IMR-90 (cell line): Measurements from ENCODE around the gene FMR1. TPM values are rescaled to one million over a fixed set of nuclear protein-coding genes. Genes with fewer than 3 reads are reported as not detected.
A peak's percentile ranks its signal among the peaks of the same experiment; 100 is the strongest.

ENCODE experiments used
- ATAC-seq: fragments of 200-7000 bp; cut with Tn5 transposase; 2 replicates; pipeline ENCODE4 v1.9.1; 2020; ENCODE audit warnings: low read depth, mild to moderate bottlenecking, moderate library complexity
- BruUV-seq: library from RNA; stranded (reverse); fragments of 400-500 nt; replicated peaks from 2 replicates; lab custom pipeline; 2021; lab: Mats Ljungman, UMichigan
- CTCF ChIA-PET: fragments of 300-600 bp; formaldehyde crosslinking; extraction: SDS; loops from one replicate; lab custom pipeline; 2021; ENCODE audit warnings: antibody characterized with exemption; lab: Yijun Ruan, JAX
- POLR2A ChIA-PET: fragments of 300-600 bp; sonication (Branson Sonifier 250); formaldehyde crosslinking; loops from one replicate; lab custom pipeline; 2022; ENCODE audit warnings: antibody characterized with exemption; ENCODE audit not compliant: unreplicated experiment; lab: Charles Lee
- DNase-seq: peaks from one replicate; pipeline ENCODE4 v3.0.0; 2013
- H2AFZ ChIP-seq: replicated peaks from 2 replicates; pipeline ENCODE3; 2013; ENCODE audit warnings: low read length, mild to moderate bottlenecking; ENCODE audit not compliant: poor library complexity
- H2AK5ac ChIP-seq: 2 replicates; pipeline ENCODE4 v1.6.1; 2013; ENCODE audit warnings: low read depth, low read length, inconsistent platforms
- H2AK9ac ChIP-seq: replicated peaks from 2 replicates; pipeline ENCODE3; 2013; ENCODE audit warnings: mild to moderate bottlenecking, low read depth, low read length, moderate library complexity; ENCODE audit not compliant: poor library complexity
- H2BK120ac ChIP-seq: 2 replicates; pipeline ENCODE4 v1.6.1; 2013; ENCODE audit warnings: low read depth, low read length, inconsistent platforms
- H2BK15ac ChIP-seq: 3 replicates; pipeline ENCODE4 v1.6.1; 2013; ENCODE audit warnings: low read depth, low read length, inconsistent platforms
- H2BK20ac ChIP-seq: 2 replicates; pipeline ENCODE4 v1.6.1; 2013; ENCODE audit warnings: low read depth, mild to moderate bottlenecking, inconsistent platforms, low read length, moderate library complexity
- H2BK5ac ChIP-seq: 2 replicates; pipeline ENCODE4 v1.6.1; 2013; ENCODE audit warnings: mild to moderate bottlenecking, low read depth, low read length, inconsistent platforms; ENCODE audit not compliant: poor library complexity, severe bottlenecking
- H3K14ac ChIP-seq: replicated peaks from 2 replicates; pipeline ENCODE4 v1.6.1; 2013; ENCODE audit warnings: low read depth, low read length, inconsistent platforms
- H3K18ac ChIP-seq: 2 replicates; pipeline ENCODE4 v1.6.1; 2013; ENCODE audit warnings: low read depth, low read length, control low read depth
- H3K23ac ChIP-seq: 2 replicates; pipeline ENCODE4 v1.6.1; 2013; ENCODE audit warnings: low read depth, low read length, inconsistent platforms
- H3K27ac ChIP-seq: 2 replicates; pipeline ENCODE4 v1.5.1; 2013; ENCODE audit warnings: mild to moderate bottlenecking, control low read depth, low read length; ENCODE audit not compliant: insufficient read depth
- H3K27me3 ChIP-seq: 2 replicates; pipeline ENCODE4 v1.6.1; 2013; ENCODE audit warnings: low read length; ENCODE audit not compliant: control insufficient read depth, insufficient read depth
- H3K36me3 ChIP-seq: 2 replicates; pipeline ENCODE4 v1.6.1; 2013; ENCODE audit warnings: low read length, mixed read lengths; ENCODE audit not compliant: control insufficient read depth, insufficient read depth
- H3K4ac ChIP-seq: 2 replicates; pipeline ENCODE4 v1.6.1; 2013; ENCODE audit warnings: low read depth, low read length, inconsistent platforms
- H3K4me1 ChIP-seq: 2 replicates; pipeline ENCODE4 v1.6.1; 2013; ENCODE audit warnings: low read length, mixed read lengths; ENCODE audit not compliant: control insufficient read depth, insufficient read depth
- H3K4me2 ChIP-seq: 2 replicates; pipeline ENCODE4 v1.6.1; 2013; ENCODE audit warnings: low read depth, mild to moderate bottlenecking, control low read depth, low read length, moderate library complexity
- H3K4me3 ChIP-seq: 2 replicates; pipeline ENCODE4 v1.5.1; 2013; ENCODE audit warnings: low read depth, mild to moderate bottlenecking, control low read depth, low read length, moderate library complexity; ENCODE audit not compliant: insufficient read depth
- H3K56ac ChIP-seq: 2 replicates; pipeline ENCODE4 v1.6.1; 2013; ENCODE audit warnings: low read length, inconsistent platforms; ENCODE audit not compliant: insufficient read depth; ENCODE audit errors: extremely low read depth
- H3K79me1 ChIP-seq, 2 experiments: 2 replicates each; pipeline ENCODE4 v1.6.1; 2013; ENCODE audit warnings: low read length in 2 of 2, inconsistent platforms in 1 of 2, low read depth in 1 of 2
- H3K9ac ChIP-seq: 2 replicates; pipeline ENCODE4 v1.6.1; 2013; ENCODE audit warnings: low read depth, low read length, control low read depth
- H3K9me1 ChIP-seq: 2 replicates; pipeline ENCODE4 v1.6.1; 2013; ENCODE audit warnings: low read length, inconsistent platforms; ENCODE audit not compliant: insufficient read depth
- H3K9me3 ChIP-seq: 2 replicates; pipeline ENCODE4 v1.6.1; 2013; ENCODE audit warnings: low read length; ENCODE audit not compliant: control insufficient read depth, insufficient read depth
- H4K20me1 ChIP-seq: 2 replicates; pipeline ENCODE4 v1.6.1; 2013; ENCODE audit warnings: low read length, inconsistent platforms; ENCODE audit not compliant: insufficient read depth
- H4K5ac ChIP-seq: 2 replicates; pipeline ENCODE4 v1.6.1; 2013; ENCODE audit warnings: mild to moderate bottlenecking, low read depth, low read length, control low read depth
- H4K8ac ChIP-seq, 2 experiments: 2 replicates each; pipeline ENCODE4 v1.6.1; 2013; ENCODE audit warnings: low read depth in 2 of 2, low read length in 2 of 2, control low read depth in 1 of 2, inconsistent platforms in 1 of 2
- H4K91ac ChIP-seq: 2 replicates; pipeline ENCODE4 v1.6.1; 2013; ENCODE audit warnings: low read depth, low read length, inconsistent platforms; ENCODE audit not compliant: insufficient read depth
- CEBPB ChIP-seq: IDR thresholded peaks from 2 replicates; pipeline ENCODE4 v1.6.1; 2012; ENCODE audit warnings: low read depth, low read length, improper control_type of control experiment
- MXI1 ChIP-seq: IDR thresholded peaks from 2 replicates; pipeline ENCODE4 v1.6.1; 2012; ENCODE audit warnings: low read depth, mild to moderate bottlenecking, low read length, moderate library complexity, borderline replicate concordance
- WGBS, 2 experiments: methylation state at CpG; one replicate each; pipeline versions ENCODE4 v1.1.5 to v1.1.7; 2013; ENCODE audit warnings: missing lambda C conversion rate in 2 of 2; ENCODE audit not compliant: insufficient read length in 1 of 2; ENCODE audit errors: extremely low coverage in 2 of 2; 5-methylcytosine and 5-hydroxymethylcytosine counted together
- dilution Hi-C: fragments of 300-500 bp; cut with HindIII; formaldehyde crosslinking; loops from one replicate; pipeline ENCODE4 v1.14.3; 2018; ENCODE audit warnings: low sequenced_read_pairs; ENCODE audit not compliant: unreplicated experiment
- in situ Hi-C: fragments of 300-500 bp; cut with MboI; formaldehyde crosslinking; loops from 3 replicates; pipeline ENCODE4 v1.14.3; 2019; ENCODE audit warnings: low sequenced_read_pairs, inconsistent platforms, mixed read lengths
- intact Hi-C: fragments of 100-400 bp; cut with micrococcal nuclease; formaldehyde crosslinking; loops from 2 replicates; pipeline ENCODE4 v1.10.0; 2022
- polyA plus RNA-seq, 3 experiments: library from polyadenylated mRNA; depleted of rRNA; stranded (reverse); fragments of >200 nt; gene quantifications; 2 replicates each; pipeline ENCODE4 v1.2.3, GENCODE V29; 2012; ENCODE audit warnings: low replicate concordance in 1 of 3
- total RNA-seq: library from RNA; depleted of rRNA; stranded (reverse); fragments of >200 nt; gene quantifications from 2 replicates; pipeline ENCODE4 v1.2.3, GENCODE V29; 2012

The FMR1 gene
- total and polyA plus RNA-seq, 2 of the 4 experiments (the other 2 are of a cell fraction), result 12.2 to 17.6 TPM

DNA sequence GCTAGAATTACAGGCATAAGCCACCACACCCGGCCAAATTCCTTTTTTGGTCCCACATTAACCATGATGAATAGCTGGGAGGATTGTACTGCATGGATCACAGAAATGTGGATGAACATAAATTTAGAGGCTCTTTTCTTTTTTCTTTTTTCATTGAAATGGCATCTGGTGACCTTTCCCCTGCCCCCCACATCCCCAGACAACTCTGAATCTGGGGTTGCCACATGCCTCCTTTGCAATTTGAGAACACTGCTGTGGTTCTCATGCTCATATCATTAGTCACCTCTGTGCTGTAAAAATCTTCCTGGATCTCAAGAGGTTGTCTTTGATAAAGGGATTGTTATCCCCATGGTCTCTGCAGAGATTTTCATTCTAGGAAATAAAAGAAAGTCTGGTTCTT, 46.6 kb downstream of the FMR1 start:
- no peaks in the 10 kb centered on the region for H3K79me1 ChIP-seq
- peak; percentile 76 for ATAC-seq
- in situ Hi-C loops (no loop called here), dilution Hi-C loops (no loop called here), intact Hi-C loops (no loop called here)
- no peaks in the 10 kb centered on the region for H4K20me1 ChIP-seq
- H4K5ac ChIP-seq, result no peak overlapping the region
- no peak overlapping the region for H2AFZ ChIP-seq
- no peak overlapping the region for H3K27ac ChIP-seq
- H3K18ac ChIP-seq, result no peak overlapping the region
- TF ChIP-seq MXI1 (no peak), CEBPB (peak; percentile 41; the same call in 1 of the 2 replicates)
- H2BK5ac ChIP-seq, result no peak overlapping the region
- no peak overlapping the region for H3K4me3 ChIP-seq
- H3K27me3 ChIP-seq, result no peaks in the 10 kb centered on the region
- H2BK15ac ChIP-seq, result no peak overlapping the region
- no peak overlapping the region for H3K4ac ChIP-seq
- H2AK9ac ChIP-seq, result no peak overlapping the region
- no peak overlapping the region for H3K56ac ChIP-seq
- H3K36me3 ChIP-seq, result no peaks in the 10 kb centered on the region
- no peaks in the 10 kb centered on the region for H3K9me1 ChIP-seq
- no peak overlapping the region for H3K23ac ChIP-seq
- peak; percentile 57 for DNase-seq
- no peaks in the 10 kb centered on the region for H3K9me3 ChIP-seq
- ChIA-PET CTCF (no interaction called here), POLR2A (no interaction called here)
- H2BK20ac ChIP-seq, result no peak overlapping the region
- H3K4me2 ChIP-seq, result no peak overlapping the region
- H3K4me1 ChIP-seq, result no peaks in the 10 kb centered on the region
- no CpG with 5 or more reads among the region's 1 CpG for WGBS, 2 experiments
- BruUV-seq, result no TSS peak
- no peak overlapping the region for H2AK5ac ChIP-seq
- H3K14ac ChIP-seq, result no peak overlapping the region
- no peak overlapping the region for H4K91ac ChIP-seq
- no peak overlapping the region for H2BK120ac ChIP-seq
- no peak overlapping the region for H3K9ac ChIP-seq
- no peak overlapping the region for H4K8ac ChIP-seq
